Stomach (tissue), 4 donors: ENCODE results near the gene MYO18B.

Source experiments
- EP300 ChIP-seq: sonication (generic); formaldehyde crosslinking; IDR thresholded peaks from one replicate; pipeline ENCODE4 v1.6.1; 2017; ENCODE audit warnings: antibody characterized with exemption
- POLR2A ChIP-seq, 4 donors: fragments of 450-650 bp; IDR thresholded peaks; one replicate each; pipeline ENCODE4 v1.6.1; 2016; ENCODE audit warnings: antibody characterized with exemption in 4 of 4, control low read depth in 2 of 4, mild to moderate bottlenecking in 1 of 4, moderate library complexity in 1 of 4
- POLR2AphosphoS5 ChIP-seq, 3 donors: sonication (generic); formaldehyde crosslinking; IDR thresholded peaks; one replicate each; pipeline ENCODE4 v1.6.1; 2016; ENCODE audit warnings: antibody characterized with exemption in 3 of 3
- TF ChIP-seq, protein P1 (sequence below), 7 experiments: fragments of 450-650 bp in 4 of 7; fragments of 200-600 bp in 3 of 7; sonication (generic) in 3 of 7; IDR thresholded peaks; one replicate each; pipeline ENCODE4 v1.5.1; 2016 to 2019; ENCODE audit warnings: antibody characterized with exemption in 7 of 7, control low read depth in 2 of 7, mild to moderate bottlenecking in 1 of 7

GRCh38 chr22:25852223-25852622, 110.2 kb downstream of the MYO18B start:
- TF ChIP-seq POLR2A (IDR thresholded peaks at IDR 0.05) = no peak
- TF ChIP-seq, protein P1, sequence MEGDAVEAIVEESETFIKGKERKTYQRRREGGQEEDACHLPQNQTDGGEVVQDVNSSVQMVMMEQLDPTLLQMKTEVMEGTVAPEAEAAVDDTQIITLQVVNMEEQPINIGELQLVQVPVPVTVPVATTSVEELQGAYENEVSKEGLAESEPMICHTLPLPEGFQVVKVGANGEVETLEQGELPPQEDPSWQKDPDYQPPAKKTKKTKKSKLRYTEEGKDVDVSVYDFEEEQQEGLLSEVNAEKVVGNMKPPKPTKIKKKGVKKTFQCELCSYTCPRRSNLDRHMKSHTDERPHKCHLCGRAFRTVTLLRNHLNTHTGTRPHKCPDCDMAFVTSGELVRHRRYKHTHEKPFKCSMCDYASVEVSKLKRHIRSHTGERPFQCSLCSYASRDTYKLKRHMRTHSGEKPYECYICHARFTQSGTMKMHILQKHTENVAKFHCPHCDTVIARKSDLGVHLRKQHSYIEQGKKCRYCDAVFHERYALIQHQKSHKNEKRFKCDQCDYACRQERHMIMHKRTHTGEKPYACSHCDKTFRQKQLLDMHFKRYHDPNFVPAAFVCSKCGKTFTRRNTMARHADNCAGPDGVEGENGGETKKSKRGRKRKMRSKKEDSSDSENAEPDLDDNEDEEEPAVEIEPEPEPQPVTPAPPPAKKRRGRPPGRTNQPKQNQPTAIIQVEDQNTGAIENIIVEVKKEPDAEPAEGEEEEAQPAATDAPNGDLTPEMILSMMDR (IDR thresholded peaks at IDR 0.05) = no peak
- TF ChIP-seq POLR2AphosphoS5 (IDR thresholded peaks at IDR 0.05) = no peak
- no peak for TF ChIP-seq EP300
